ENCODE data around the gene ARL4C.
A peak's percentile ranks its signal among the peaks of the same experiment; 100 is the strongest.

ARL4C gene

DNA sequence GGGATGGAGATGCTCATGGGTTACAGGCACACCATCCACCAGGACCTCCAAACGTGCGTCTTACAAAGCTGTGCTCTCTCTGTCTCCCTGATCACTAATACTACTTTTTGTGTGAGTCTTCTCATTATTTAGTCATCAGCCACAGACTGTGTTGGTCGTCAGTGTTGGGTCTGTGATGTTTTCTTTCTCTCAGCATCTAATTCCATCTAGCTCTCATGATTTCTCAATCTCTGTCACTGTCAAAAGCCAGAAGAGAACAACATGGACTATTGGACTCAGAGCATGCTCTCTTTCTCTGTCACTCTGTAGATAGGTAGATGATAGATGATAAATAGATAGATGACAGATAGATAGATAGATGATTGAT lies 6.0 kb upstream of the ARL4C start:
- in situ Hi-C loops (cut with MboI; ENCODE audit: low pct_unique_long_range_greater_than_20kb, low sequenced_read_pairs): no loop called here
- no peak for DNase-seq

DNA sequence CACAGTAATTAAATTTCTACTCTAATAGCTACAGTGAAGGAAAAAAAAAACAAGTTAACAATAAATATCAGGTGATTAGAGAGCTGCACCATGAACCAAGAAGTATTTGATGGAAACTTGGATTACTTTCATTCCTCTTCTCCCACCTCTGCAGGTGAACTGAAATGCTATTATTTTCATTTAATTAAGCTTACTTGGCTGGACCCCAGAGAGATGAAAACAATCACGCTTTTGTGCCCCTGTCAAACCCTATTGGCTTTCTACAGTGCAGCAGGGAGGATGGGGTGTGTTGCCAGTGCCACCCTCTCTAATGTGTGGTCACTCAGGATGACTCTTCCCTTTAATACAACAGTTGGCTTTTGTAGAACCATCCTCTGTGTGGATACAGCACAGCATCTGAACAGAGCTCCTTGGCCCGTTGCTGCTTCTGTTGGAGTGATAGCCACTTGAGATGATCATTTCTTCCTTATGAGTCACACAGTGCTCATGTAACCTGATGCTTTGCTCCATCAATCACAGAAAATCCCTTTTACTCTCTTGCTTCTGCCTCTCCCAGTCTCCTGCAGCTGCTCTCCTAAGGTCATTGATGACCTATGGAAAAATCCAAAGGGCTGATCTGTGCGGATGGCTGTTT lies 5.5 kb upstream of the ARL4C start:
- no peak for DNase-seq
- in situ Hi-C loops (cut with MboI; ENCODE audit: low pct_unique_long_range_greater_than_20kb, low sequenced_read_pairs): no loop called here

DNA sequence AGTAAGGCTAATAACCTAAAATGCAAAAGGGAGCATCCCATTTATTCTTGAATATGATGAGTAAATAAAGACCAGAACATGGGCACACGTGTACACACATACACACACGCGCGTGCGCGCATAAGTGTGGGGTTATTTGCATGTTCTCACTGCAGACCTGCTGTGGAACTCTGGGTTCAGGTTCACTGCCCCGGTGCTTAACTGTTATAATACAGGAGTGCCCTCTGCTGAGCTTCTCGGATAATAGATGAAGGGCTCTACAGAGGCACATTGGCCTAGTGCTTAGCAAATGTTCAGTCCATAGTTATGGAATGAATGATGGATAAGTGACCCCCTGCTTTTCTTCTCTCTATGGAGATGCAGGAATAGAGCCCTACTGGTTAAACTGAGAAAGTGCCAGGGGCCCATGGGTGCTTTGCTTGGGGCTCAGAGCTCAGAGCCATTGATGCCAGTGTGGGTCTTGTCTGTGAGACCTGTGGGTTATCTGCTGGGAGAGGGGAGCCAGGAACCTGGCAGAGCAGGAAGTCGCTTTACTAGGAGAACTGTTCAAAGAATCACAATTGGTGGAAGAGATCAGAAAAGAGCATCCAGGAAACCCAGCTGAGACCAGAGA lies 3.6 kb upstream of the ARL4C start:
- in situ Hi-C loops (cut with MboI; ENCODE audit: low pct_unique_long_range_greater_than_20kb, low sequenced_read_pairs): no loop called here
- DNase-seq: peak; percentile 27

DNA sequence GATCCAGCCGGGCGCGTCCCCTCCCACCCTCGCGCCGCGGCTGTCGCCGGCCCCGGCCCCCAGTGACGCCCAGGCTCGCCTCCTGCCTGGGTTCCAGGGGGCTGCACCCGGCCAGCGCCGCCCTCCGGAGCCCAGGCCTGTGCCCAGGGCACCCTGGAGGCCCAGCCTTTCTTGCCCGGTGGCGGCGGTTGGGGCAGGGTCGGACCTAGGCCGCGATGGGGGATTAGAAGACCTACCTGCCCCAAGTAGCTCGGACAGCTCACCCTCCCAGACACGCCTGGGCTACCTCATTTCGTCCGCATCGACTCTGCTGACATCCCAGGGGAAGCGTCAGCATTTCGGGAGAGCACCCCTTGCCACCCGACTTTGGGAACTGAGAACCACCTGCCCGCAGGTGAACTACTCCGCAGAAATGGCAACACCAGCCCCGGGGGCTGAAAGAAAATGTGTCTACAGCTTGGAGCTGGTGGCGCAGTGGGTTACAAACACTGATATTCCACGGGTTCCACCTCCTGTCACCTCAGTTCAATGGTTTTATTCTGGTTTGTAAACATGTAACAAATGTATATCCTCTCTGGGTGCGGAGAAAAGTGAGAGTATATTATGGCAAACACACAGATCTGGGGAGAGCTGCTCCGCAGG lies 834 bp upstream of the ARL4C start:
- in situ Hi-C loops (cut with MboI; ENCODE audit: low pct_unique_long_range_greater_than_20kb, low sequenced_read_pairs): no loop called here
- DNase-seq: no peak

DNA sequence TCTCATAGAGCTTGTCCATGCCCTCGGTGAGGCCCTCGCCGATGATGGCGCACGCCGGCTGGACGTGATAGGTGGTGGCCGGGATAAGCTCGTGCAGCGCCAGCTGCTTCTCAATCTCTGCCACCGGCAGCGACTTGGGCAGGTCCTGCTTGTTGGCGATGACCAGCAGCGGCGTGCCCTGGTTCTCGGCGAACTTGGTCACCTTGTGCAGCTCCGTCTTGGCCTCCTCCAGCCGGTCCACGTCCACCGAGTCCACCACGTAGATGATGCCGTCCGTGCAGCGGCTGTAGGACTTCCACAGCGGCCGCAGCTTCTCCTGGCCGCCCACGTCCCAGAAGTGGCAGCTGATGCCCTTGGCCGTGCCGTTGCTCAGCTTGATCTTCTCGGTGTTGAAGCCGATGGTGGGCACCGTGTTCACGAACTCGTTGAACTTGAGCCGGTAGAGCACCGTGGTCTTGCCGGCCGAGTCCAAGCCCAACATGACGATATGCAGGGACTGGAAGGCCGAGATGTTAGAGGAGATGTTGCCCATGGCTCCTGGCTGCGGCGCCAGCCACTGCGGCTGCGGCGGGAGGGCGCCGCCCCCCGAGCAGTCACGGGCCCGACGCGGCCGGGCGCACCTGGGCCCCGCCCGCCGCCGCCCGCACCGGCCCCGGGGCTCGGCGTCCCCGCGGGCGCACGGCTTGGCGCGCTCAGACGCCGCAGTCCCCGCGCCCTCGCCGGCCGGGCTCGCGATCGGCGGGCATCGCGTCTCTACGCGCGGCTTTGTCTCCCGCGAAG lies 636 bp downstream of the ARL4C start:
- in situ Hi-C loops (cut with MboI; ENCODE audit: low pct_unique_long_range_greater_than_20kb, low sequenced_read_pairs): no loop called here

DNA sequence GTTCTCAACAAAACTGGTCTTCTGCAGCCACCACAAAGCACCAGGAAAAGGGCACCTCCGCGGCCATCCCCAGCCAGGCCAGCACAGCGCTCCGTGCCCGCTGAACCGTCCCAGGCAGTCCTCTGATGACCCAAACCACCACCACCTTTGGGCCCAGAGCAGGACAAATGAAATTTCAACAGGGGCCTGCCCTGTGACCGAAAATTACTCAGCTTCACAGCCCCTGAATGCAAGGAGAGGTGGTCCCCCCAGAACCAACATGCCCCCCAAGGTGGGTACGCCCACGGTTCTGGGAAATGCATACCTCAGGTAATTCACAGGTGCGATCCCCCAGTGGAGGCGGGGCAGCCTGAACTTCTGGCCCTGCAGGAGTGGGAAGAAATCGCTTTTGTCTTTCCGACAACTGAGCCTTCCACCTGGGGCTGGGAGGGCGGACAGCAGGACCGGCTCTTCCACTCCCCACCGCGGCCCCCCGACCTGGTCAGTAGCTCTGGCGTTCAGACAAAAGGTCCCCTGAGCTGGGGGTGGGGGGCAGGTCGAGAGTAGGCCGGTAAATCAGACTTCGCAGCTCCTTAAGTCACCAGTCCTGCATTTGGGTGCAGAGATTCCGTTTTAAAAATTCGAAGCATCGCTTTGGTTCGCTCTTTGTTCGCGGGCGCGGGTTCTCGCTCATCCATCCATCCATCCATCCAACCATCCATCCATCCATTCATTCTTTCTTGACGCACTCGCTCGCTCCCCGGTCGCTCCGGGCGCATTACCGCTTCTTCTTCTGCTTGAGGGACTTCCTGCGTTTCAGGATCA lies 1.4 kb downstream of the ARL4C start:
- in situ Hi-C loops (cut with MboI; ENCODE audit: low pct_unique_long_range_greater_than_20kb, low sequenced_read_pairs): no loop called here
- no peak for DNase-seq

More for the DNA sequence above, 636 bp downstream of the ARL4C start:
- no peak for DNase-seq

DNA sequence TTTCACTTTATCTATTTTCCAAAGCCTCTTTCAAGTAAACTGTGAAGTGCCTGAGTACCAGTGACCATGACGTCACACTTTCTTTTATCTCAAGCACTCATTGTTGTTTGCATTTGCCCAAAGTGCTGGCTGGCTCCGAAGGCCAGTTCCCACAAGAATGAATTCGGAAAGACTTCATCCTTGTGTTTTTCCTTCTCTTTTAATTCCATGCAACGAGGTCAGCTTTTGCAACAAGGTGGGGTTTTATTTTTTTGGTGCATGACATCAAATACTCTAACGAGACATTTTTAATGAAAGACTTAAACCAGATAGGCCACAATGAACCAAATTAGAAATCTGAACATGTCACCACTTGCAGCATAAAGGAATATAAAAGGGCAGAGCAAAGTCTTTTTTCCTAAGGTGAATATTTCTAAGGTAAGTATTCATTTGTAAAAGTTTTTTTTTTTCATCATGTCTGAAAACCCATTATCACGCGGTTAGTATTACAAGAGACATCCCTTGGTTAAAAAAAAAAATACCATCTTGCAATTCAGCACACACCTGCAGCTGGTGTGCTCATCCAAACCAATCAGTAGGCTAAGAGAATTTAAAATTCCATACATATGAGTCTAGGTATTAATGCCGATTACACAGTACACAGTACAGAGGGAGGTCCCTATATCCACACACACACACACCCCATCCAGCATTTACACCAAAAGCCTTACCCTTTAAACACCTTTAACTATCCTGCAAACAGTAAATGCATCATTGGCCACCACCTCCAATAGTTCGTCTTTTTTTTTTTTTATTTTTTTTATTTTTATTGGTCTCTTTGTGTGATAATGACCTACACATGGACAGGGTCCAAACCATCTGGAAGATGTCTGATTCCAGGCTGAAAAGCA lies 2.3 kb downstream of the ARL4C start:
- in situ Hi-C loops (cut with MboI; ENCODE audit: low pct_unique_long_range_greater_than_20kb, low sequenced_read_pairs): no loop called here

DNA sequence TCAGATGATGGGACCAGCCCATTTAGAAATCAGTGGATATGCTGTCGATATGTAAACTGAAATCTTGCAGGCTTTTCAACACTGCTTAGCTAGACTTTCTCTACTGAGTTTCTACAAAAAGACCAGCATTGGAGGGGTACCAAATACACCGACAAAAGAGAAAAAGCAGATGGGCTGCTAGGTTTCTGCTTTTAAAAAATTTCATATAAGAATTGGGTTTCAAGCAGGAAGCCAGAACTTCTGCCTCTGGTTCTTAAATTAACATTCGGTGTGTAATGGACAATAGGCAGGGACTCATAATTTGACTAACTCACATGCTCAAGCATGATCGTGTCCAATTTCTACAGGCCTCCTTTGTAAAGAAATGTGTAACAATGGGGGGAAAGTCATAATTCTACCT lies 3.1 kb downstream of the ARL4C start:
- in situ Hi-C loops (cut with MboI; ENCODE audit: low pct_unique_long_range_greater_than_20kb, low sequenced_read_pairs): no loop called here

More for the DNA sequence above, 2.3 kb downstream of the ARL4C start:
- no peak for DNase-seq

DNA sequence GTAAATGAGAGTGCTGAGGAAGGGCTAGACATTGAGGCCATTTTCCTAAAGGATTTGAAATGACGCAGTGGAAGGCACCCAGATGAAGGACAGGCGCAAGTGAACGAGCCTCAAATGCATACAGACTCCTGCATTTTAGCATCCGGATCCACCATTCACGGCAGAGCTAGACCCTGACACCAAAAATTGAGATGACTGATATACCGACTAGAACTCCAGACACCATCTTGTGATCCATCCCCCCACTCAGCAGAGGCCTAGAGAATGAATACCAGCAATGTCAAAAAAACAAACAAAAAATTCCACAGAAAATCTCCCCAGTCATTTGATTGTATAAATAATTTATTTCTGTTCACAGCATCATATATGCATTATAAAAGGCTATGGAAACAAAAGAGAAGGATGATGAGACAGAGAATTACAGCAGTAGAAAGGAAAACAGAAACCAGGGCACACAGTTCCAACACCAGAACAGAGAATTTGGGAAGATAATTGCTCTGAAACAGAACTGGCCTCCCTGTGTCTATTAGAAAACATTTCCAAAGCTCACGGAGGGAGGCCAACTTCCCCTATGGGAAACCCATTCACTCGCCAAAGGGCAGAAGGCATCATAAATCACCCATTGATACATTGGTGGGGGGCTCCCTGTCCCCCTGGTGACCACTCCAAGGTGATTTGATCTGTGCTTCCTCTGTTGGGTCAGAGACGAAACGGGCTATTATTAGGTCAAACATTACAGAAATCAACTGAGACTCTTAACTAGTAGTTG lies 4.0 kb downstream of the ARL4C start:
- in situ Hi-C loops (cut with MboI; ENCODE audit: low pct_unique_long_range_greater_than_20kb, low sequenced_read_pairs): no loop called here
- DNase-seq: no peak

More for the DNA sequence above, 3.1 kb downstream of the ARL4C start:
- DNase-seq: no peak

DNA sequence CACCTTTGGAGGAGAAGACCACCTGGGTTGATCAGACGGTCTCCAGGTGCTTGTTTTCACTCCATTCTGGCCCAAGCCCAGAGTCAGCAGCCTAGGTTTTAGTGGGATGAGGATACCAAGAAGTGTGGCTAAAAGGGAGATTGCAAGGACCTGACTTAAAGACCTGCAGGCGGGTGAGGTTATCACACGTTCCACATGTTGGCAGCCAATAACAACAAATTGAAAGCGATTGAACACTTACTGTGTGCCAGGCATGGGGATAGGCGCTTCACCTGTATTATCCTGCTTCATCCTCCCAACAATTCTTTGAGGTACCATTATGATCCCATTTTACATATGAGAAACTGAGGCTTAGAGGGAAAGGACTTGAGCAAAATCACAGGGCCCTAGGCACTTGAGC lies 5.0 kb downstream of the ARL4C start:
- in situ Hi-C loops (cut with MboI; ENCODE audit: low pct_unique_long_range_greater_than_20kb, low sequenced_read_pairs): no loop called here

DNA sequence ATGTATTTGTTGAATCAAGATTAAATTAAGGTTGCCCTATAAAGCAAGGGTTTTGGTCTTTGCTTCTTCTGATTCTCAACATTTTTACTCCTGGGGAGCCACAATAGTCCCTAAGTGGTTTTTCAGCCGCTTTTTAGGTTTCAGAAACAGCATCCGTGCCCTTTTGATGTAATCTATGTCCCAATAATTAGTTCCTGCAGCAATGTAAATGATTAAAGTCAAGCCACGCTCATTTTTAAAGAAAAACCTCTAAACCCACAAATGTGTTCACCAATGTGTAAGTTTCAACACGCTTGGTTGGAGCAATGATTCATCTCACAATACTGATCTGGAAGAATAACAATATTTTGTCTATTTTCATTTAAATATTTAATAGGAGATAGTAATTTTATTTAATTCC lies 5.6 kb downstream of the ARL4C start:
- in situ Hi-C loops (cut with MboI; ENCODE audit: low pct_unique_long_range_greater_than_20kb, low sequenced_read_pairs): no loop called here
- no peak for DNase-seq

More for the DNA sequence above, 5.0 kb downstream of the ARL4C start:
- no peak for DNase-seq

DNA sequence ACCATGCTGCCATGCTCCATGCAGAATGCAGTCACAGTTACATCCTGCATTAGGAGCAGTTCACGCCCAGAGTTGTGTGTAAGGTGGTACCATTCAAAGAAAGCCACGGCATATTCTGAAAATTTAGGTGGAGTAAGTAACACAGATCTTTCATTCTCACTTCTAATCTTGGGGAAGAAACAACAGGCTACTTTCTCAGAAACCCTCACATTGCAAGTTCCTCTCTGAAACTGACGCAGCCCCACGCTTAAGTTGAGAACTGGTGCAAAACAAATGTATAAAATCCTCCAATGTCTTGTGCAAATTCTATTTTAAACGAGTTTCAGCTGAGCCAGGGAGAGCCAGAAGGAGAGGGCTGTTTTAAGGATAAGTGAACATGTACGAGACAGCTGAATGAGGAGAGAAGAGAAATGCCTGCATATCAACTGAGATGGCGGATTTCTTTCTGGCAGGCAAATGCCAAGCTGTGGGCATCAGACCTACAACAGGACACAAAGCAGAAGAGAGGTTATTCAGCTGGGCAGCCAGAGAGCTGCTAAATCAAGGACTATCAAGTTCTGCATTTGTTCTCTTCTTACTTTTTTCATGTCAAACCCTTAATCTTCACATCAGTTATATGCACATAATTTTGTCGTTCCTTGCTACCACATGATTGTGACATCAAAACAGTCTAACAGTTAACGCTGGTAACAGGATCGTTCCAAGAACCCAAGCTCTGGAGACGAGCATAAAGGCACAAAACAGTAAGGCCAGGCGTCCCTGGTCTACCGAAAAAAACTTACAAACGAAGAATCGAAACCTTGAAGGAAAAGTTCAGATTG lies 6.4 kb downstream of the ARL4C start:
- DNase-seq: no peak
- in situ Hi-C loops (cut with MboI; ENCODE audit: low pct_unique_long_range_greater_than_20kb, low sequenced_read_pairs): no loop called here

DNA sequence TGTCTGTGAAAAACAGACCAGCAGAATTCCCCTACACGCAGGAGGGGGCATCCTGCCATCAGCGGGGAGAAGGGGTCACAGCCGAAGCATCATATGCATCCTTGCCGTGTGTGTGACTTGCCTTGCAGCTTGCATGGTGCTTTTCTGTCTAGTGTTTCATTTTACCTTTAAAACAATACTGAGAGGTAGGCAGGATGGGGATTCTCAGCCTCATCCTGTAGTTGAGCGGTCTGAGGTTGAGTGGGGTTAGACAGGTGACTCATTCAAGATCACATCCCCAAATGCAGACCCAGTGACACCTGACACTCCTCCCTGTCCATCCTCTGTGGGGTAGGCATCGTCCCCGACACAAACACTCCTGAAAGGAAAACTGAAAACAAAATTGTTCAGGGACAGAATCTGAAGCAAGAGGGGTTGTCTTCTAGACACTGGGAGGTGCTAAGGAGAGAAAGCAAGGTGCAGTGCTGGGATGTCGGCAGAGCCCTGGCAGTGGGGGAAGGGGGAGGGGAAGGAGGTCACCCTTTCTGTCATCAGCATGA lies 7.9 kb downstream of the ARL4C start:
- DNase-seq: no peak
- in situ Hi-C loops (cut with MboI; ENCODE audit: low pct_unique_long_range_greater_than_20kb, low sequenced_read_pairs): no loop called here

DNA sequence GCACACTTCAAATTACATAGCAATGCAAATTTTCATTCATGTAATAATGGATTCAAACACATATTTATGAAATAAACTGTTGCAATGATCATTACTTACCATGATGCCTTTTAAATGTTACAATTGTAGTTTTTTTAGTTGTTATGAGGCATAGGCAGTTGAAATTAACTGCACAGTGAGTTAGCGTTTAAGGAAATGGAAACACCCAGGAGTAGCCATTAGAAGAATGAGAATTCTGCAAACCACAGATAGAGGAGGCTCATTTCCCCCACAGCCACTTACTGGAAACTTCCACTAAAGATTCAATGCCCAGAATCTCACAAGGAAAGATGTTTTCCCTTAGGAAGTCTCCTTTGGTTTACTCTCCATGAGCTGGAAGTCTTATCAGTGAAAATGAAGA lies 8.4 kb downstream of the ARL4C start:
- in situ Hi-C loops (cut with MboI; ENCODE audit: low pct_unique_long_range_greater_than_20kb, low sequenced_read_pairs): no loop called here
- no peak for DNase-seq

DNA sequence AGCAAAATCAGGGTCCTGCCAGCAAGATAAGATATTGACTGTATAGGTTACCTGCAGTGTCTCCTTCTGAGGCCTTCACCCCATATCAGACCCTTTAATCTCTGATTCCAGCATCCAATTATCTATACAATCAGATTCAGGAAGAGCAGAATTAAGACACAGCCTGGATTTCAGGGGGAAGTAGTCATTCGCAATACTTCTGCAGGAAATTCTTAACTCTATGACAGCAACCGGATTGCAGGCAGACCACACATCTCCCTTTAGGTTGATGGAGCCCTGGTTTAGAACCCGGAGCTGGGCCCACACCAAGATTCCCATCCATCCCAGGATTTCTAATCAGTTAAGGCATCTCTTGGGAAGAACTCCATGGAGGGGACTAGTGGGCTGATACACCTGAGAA lies 9.5 kb downstream of the ARL4C start:
- in situ Hi-C loops (cut with MboI; ENCODE audit: low pct_unique_long_range_greater_than_20kb, low sequenced_read_pairs): no loop called here
- no peak for DNase-seq

DNA sequence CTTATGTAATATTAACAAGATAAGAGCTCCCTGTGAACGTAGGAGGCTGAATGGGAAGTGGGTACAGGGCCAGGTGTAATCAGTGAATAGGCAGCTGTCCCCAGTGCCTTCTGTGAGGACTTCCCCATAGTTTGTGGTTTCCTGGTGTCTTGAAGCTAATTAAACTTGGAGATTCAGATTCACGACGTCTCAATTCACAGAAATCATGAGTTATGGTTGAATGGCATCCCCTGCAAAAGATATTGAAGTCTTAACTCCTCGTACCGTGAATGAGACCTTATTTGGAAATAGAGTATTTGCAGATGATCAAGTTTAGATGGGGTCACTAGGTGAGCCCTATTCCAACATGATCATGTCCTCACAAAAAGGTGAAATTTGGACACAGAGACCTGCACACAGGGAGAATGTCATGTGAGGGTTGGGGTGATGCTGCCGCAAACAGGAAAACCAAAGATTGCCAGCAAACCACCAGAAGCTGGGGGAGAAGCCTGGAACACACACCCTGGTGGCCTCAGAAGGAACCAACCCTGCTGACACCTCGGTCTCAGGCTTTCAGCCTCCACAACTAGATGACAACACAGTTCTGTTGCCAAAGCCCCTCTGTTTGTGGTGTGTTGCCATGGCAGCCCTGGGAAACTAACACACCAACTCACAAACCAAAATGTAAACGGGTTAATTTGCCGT lies 13.2 kb downstream of the ARL4C start:
- in situ Hi-C loops (cut with MboI; ENCODE audit: low pct_unique_long_range_greater_than_20kb, low sequenced_read_pairs): no loop called here
- DNase-seq: peak; percentile 78
